OCI-LY1 (cell line): Measurements from ENCODE around the gene L1CAM.

Experiments
- H2AFZ ChIP-seq: fragments of 200-600 bp; sonication (generic), shearing (Covaris generic); 2 replicates; pipeline ENCODE4 v1.6.0; 2014; ENCODE audit warnings: antibody characterized with exemption, mild to moderate bottlenecking, low read length
- H3F3A ChIP-seq: fragments of 200-600 bp; sonication (generic), shearing (Covaris generic); 2 replicates; pipeline ENCODE4 v1.6.0; 2014; ENCODE audit warnings: mild to moderate bottlenecking, antibody characterized with exemption, low read length, moderate library complexity; ENCODE audit not compliant: insufficient read depth
- H3K27ac ChIP-seq: fragments of 200-600 bp; sonication (generic); 2 replicates; pipeline ENCODE4 v1.5.1; 2014; ENCODE audit warnings: low read length, mixed run types, mild to moderate bottlenecking, low read depth; ENCODE audit not compliant: poor library complexity, severe bottlenecking
- H3K27me3 ChIP-seq: fragments of 200-600 bp; sonication (generic); 2 replicates; pipeline ENCODE4 v1.6.0; 2014; ENCODE audit warnings: antibody characterized with exemption, mild to moderate bottlenecking, low read length, moderate library complexity; ENCODE audit not compliant: insufficient read depth
- H3K36me3 ChIP-seq: fragments of 200-600 bp; sonication (generic); 2 replicates; pipeline ENCODE4 v1.6.1; 2014; ENCODE audit warnings: mild to moderate bottlenecking, antibody characterized with exemption, low read length, moderate library complexity, mixed read lengths; ENCODE audit not compliant: insufficient read depth
- H3K4me1 ChIP-seq: fragments of 200-600 bp; sonication (generic); 2 replicates; pipeline ENCODE4 v1.5.1; 2014; ENCODE audit warnings: mild to moderate bottlenecking, low read length, moderate library complexity; ENCODE audit not compliant: insufficient read depth, severe bottlenecking
- H3K4me2 ChIP-seq: fragments of 200-600 bp; sonication (generic), shearing (Covaris generic); 2 replicates; pipeline ENCODE4 v1.6.1; 2014; ENCODE audit warnings: low read length
- H3K4me3 ChIP-seq: fragments of 200-600 bp; sonication (generic); 2 replicates; pipeline ENCODE4 v1.5.1; 2014; ENCODE audit warnings: low read length, low read depth, mild to moderate bottlenecking, mixed read lengths; ENCODE audit not compliant: poor library complexity, severe bottlenecking
- H3K79me2 ChIP-seq: fragments of 200-600 bp; shearing (Covaris generic); 2 replicates; pipeline ENCODE4 v1.6.1; 2016; ENCODE audit warnings: mixed run types, low read length, mixed read lengths; ENCODE audit not compliant: insufficient read depth
- H3K9ac ChIP-seq: fragments of 200-600 bp; sonication (generic), shearing (Covaris generic); 2 replicates; pipeline ENCODE4 v1.6.1; 2014; ENCODE audit warnings: mild to moderate bottlenecking, low read length, mixed read lengths
- H3K9me2 ChIP-seq: fragments of 200-600 bp; sonication (generic), shearing (Covaris generic); 2 replicates; pipeline ENCODE4 v1.6.1; 2014; ENCODE audit warnings: low read depth, mild to moderate bottlenecking, low read length, mixed read lengths
- H3K9me3 ChIP-seq: fragments of 200-600 bp; shearing (Covaris generic); 2 replicates; pipeline ENCODE4 v1.6.1; 2014; ENCODE audit warnings: low read length, mixed read lengths
- H4K20me1 ChIP-seq: fragments of 200-600 bp; sonication (generic), shearing (Covaris generic); 2 replicates; pipeline ENCODE4 v1.6.0; 2016; ENCODE audit warnings: mild to moderate bottlenecking, low read length; ENCODE audit not compliant: insufficient read depth
- CTCF ChIP-seq: fragments of 200-600 bp; sonication (generic), shearing (Covaris generic); IDR thresholded peaks from 2 replicates; pipeline ENCODE4 v1.5.1; 2017; ENCODE audit warnings: mild to moderate bottlenecking, antibody characterized with exemption, low read length, moderate library complexity, mixed read lengths
- EZH2 ChIP-seq: fragments of 200-600 bp; sonication (generic), shearing (Covaris generic); IDR thresholded peaks from 2 replicates; pipeline ENCODE4 v1.8.0; 2017; ENCODE audit warnings: borderline replicate concordance, mixed run types, mild to moderate bottlenecking, antibody characterized with exemption, low read length, moderate library complexity, mixed read lengths

Gene L1CAM

GRCh38 chrX:153924149-153924861 lies 38.3 kb upstream of the L1CAM start:
- TF ChIP-seq EZH2 (no peak), CTCF (no peak)
- peak overlapping the region; percentile 95 for H3K4me2 ChIP-seq
- peak overlapping the region; percentile 80 for H3K9ac ChIP-seq
- H3K4me1 ChIP-seq, result peaks cover 52% of the 10 kb centered on the region
- H3K79me2 ChIP-seq, result no peaks in the 10 kb centered on the region
- no peaks in the 10 kb centered on the region for H3F3A ChIP-seq
- H2AFZ ChIP-seq, result no peak overlapping the region
- H3K9me3 ChIP-seq, result no peaks in the 10 kb centered on the region
- H3K27me3 ChIP-seq, result no peaks in the 10 kb centered on the region
- peak overlapping the region; percentile 95 for H3K4me3 ChIP-seq
- no peaks in the 10 kb centered on the region for H4K20me1 ChIP-seq
- H3K36me3 ChIP-seq, result peaks cover 25% of the 10 kb centered on the region
- H3K27ac ChIP-seq, result peak overlapping the region; percentile 100
- no peaks in the 10 kb centered on the region for H3K9me2 ChIP-seq

GRCh38 chrX:153922932-153923857 lies 37.2 kb upstream of the L1CAM start:
- TF ChIP-seq CTCF, result peak; percentile 36
- no peak for TF ChIP-seq EZH2
- Histone ChIP-seq H2AFZ (no peak overlapping the region), H3K27ac (peak overlapping the region; percentile 100), H3K36me3 (peaks cover 30% of the 10 kb centered on the region), H3K27me3 (no peaks in the 10 kb centered on the region), H3K4me2 (peak overlapping the region; percentile 6; the same call in 1 of the 2 replicates), H3K9ac (no peak overlapping the region; the same call in 1 of the 2 replicates), H3K4me3 (peak overlapping the region; percentile 95), H4K20me1 (no peaks in the 10 kb centered on the region), H3K4me1 (peaks cover 45% of the 10 kb centered on the region), H3K9me2 (no peaks in the 10 kb centered on the region), H3K9me3 (no peaks in the 10 kb centered on the region), H3F3A (no peaks in the 10 kb centered on the region), H3K79me2 (no peaks in the 10 kb centered on the region)

- Histone ChIP-seq H3K9ac (no peak overlapping the region), H3K27ac (no peak overlapping the region), H3K9me3 (no peaks in the 10 kb centered on the region), H3F3A (no peaks in the 10 kb centered on the region), H2AFZ (no peak overlapping the region), H4K20me1 (no peaks in the 10 kb centered on the region), H3K9me2 (no peaks in the 10 kb centered on the region), H3K4me1 (peaks cover 36% of the 10 kb centered on the region), H3K4me2 (no peak overlapping the region), H3K4me3 (no peak overlapping the region), H3K79me2 (no peaks in the 10 kb centered on the region), H3K27me3 (no peaks in the 10 kb centered on the region), H3K36me3 (peaks cover 37% of the 10 kb centered on the region)
- TF ChIP-seq EZH2 (no peak), CTCF (no peak)
Observed at GRCh38 chrX:153921511-153922446, 35.8 kb upstream of the L1CAM start.
